ENCODE measurements around the gene OR8G5. TPM values are rescaled to one million over a fixed set of nuclear protein-coding genes. Genes with fewer than 3 reads are reported as not detected.

Gene OR8G5
- total RNA-seq, 1 donor from 2014 or later: not detected

DNA sequence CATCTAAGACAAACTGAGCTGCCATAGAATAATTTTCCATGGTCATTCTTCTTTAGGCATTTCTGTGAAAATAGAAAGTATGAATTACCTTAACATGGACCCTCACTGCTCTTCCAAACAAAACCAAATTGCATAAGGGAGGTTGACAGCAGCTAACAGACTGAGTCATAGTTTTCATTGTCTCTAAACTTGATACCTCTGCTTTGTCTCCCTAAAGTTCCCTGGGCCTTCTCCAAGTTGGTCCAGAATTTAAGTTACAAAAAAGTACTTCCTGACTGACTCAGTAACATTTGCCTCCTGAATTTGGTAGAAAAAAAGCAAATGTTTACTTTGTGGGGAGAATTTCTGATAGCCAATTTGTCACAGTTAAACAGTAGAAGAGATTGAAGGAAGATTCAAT is 54.5 kb downstream of the OR8G5 start:
- no peaks in the 10 kb centered on the region for H3K36me3 Mint-ChIP-seq (ENCODE audit: insufficient read depth)
- H3K4me3 Mint-ChIP-seq (ENCODE audit: low read depth): no peak overlapping the region
- TF ChIP-seq CTCF (IDR thresholded peaks at IDR 0.05; ENCODE audit: unreplicated experiment): no peak
- no peak for DNase-seq (ENCODE audit: low spot score, unreplicated experiment)
- peaks cover 7% of the 10 kb centered on the region for H3K27me3 Mint-ChIP-seq
- no peaks in the 10 kb centered on the region for H3K4me1 Mint-ChIP-seq (ENCODE audit: low read depth)
- H3K27ac Mint-ChIP-seq: no peak overlapping the region
- H3K9me3 Mint-ChIP-seq (ENCODE audit: low read depth): no peaks in the 10 kb centered on the region

- DNase-seq (ENCODE audit: low spot score, unreplicated experiment): no peak
- Mint-ChIP-seq H3K4me1 (ENCODE audit: low read depth) (no peaks in the 10 kb centered on the region), H3K27me3 (peaks cover 7% of the 10 kb centered on the region), H3K27ac (no peak overlapping the region), H3K9me3 (ENCODE audit: low read depth) (no peaks in the 10 kb centered on the region), H3K4me3 (ENCODE audit: low read depth) (no peak overlapping the region), H3K36me3 (ENCODE audit: insufficient read depth) (no peaks in the 10 kb centered on the region)
- no peak for TF ChIP-seq CTCF (IDR thresholded peaks at IDR 0.05; ENCODE audit: unreplicated experiment)
These were observed 55.1 kb downstream of the OR8G5 start for GRCh38 chr11:124311269-124311668.

- no peak for DNase-seq (ENCODE audit: low spot score, unreplicated experiment)
- Mint-ChIP-seq H3K4me1 (ENCODE audit: low read depth) (no peaks in the 10 kb centered on the region), H3K27me3 (peaks cover 7% of the 10 kb centered on the region), H3K4me3 (ENCODE audit: low read depth) (no peak overlapping the region), H3K9me3 (ENCODE audit: low read depth) (no peaks in the 10 kb centered on the region), H3K27ac (no peak overlapping the region), H3K36me3 (ENCODE audit: insufficient read depth) (no peaks in the 10 kb centered on the region)
- no peak for TF ChIP-seq CTCF (IDR thresholded peaks at IDR 0.05; ENCODE audit: unreplicated experiment)
These were observed 55.5 kb downstream of the OR8G5 start for GRCh38 chr11:124311670-124312069.

DNA sequence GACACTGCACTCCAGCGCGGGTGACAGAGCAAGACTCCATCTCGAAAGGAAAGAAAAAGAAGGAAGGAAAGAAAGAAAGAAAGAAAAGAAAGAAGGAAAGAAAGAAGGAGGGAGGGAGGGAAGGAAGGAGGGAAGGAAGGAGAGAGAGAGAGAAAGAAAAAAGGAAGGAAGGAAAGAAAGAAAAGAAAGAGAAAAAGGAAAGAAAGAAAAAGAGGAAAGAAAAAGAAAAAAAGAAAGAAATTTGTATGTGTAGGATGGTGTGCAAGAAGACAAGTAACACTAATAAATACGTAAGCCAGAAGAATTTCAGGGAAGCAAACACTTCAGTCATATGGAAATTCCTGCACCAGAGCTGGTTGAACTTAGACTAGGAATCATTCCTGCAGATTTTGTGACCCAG is 57.0 kb downstream of the OR8G5 start:
- H3K4me1 Mint-ChIP-seq (ENCODE audit: low read depth): no peaks in the 10 kb centered on the region
- H3K4me3 Mint-ChIP-seq (ENCODE audit: low read depth): no peak overlapping the region
- no peak overlapping the region for H3K27ac Mint-ChIP-seq
- no peak for DNase-seq (ENCODE audit: low spot score, unreplicated experiment)
- no peaks in the 10 kb centered on the region for H3K9me3 Mint-ChIP-seq (ENCODE audit: low read depth)
- no peak for TF ChIP-seq CTCF (IDR thresholded peaks at IDR 0.05; ENCODE audit: unreplicated experiment)
- no peaks in the 10 kb centered on the region for H3K36me3 Mint-ChIP-seq (ENCODE audit: insufficient read depth)
- H3K27me3 Mint-ChIP-seq: peaks cover 10% of the 10 kb centered on the region

DNA sequence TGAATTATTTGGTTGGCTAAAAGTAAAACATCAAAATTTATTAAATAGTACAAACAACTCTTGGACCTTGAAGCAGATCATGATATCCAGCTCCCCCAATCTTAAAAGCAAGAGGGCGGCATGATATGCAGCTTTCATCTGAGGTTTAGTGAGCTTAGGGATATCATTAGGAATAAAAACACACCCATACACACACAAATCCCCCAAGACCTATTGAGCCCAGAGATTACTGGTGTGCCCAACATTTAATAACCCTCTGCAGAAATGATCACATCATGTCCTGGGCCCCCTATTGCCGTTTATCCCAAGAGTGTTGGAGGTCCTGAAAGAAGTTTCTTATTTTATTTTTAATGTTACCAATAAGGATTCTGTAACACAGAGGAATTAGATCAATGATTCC is 57.7 kb downstream of the OR8G5 start, which contains the start of gene OR8D1:
Gene OR8D1, minus strand, starts transcription at position 101 of the 400 bp plus-strand sequence. CDS start 3,183 bp downstream, outside the sequence.
- Mint-ChIP-seq H3K4me3 (ENCODE audit: low read depth) (no peak within 1 kb of the TSS), H3K27me3 (peaks cover 9% of the 10 kb centered on the region), H3K4me1 (ENCODE audit: low read depth) (no peaks in the 10 kb centered on the region), H3K9me3 (ENCODE audit: low read depth) (no peaks in the 10 kb centered on the region), H3K36me3 (ENCODE audit: insufficient read depth) (no peaks in the 10 kb centered on the region), H3K27ac (no peak within 1 kb of the TSS)
- DNase-seq (ENCODE audit: low spot score, unreplicated experiment): no peak
- no peak for TF ChIP-seq CTCF (IDR thresholded peaks at IDR 0.05; ENCODE audit: unreplicated experiment)

Measured in progenitor cell of endocrine pancreas (in vitro differentiated cells).